GM19240 (cell line): ENCODE results near the gene ODF2L.
"Not testable (repeated sequence)": the region's sequence is repeated elsewhere in the genome, so short reads cannot be mapped to it uniquely, and the experiment has no call there.

Experiments used
- DNase-seq: peaks from one replicate; pipeline ENCODE4 v3.0.0; 2011; ENCODE audit warnings: low spot score; ENCODE audit not compliant: insufficient read length

The ODF2L gene

GRCh38 chr1:86387916-86388627 lies 8.1 kb downstream of the ODF2L start:
- no peak for DNase-seq

GRCh38 chr1:86382878-86383277 lies 13.2 kb downstream of the ODF2L start:
- no peak for DNase-seq

GRCh38 chr1:86381223-86381622 lies 14.9 kb downstream of the ODF2L start:
- DNase-seq: no peak

GRCh38 chr1:86380257-86380861 lies 15.8 kb downstream of the ODF2L start:
- DNase-seq: no peak

- DNase-seq: no peak
Measured at GRCh38 chr1:86378813-86379212, 17.3 kb downstream of the ODF2L start.

- no peak for DNase-seq
Measured at GRCh38 chr1:86377341-86377740, 18.8 kb downstream of the ODF2L start.

GRCh38 chr1:86375688-86376087 lies 20.4 kb downstream of the ODF2L start:
- DNase-seq: no peak

- DNase-seq: no peak
Measured at GRCh38 chr1:86370601-86371022, 25.5 kb downstream of the ODF2L start.

- DNase-seq: no peak
Measured at GRCh38 chr1:86365896-86366295, 30.2 kb downstream of the ODF2L start.

GRCh38 chr1:86362807-86363206 lies 33.3 kb downstream of the ODF2L start:
- no peak for DNase-seq

GRCh38 chr1:86357796-86358195 lies 38.3 kb downstream of the ODF2L start:
- no peak for DNase-seq

GRCh38 chr1:86356247-86356646 lies 39.9 kb downstream of the ODF2L start:
- no peak for DNase-seq

GRCh38 chr1:86352086-86352485 lies 44.0 kb downstream of the ODF2L start:
- DNase-seq: no peak

GRCh38 chr1:86350230-86350629 lies 45.9 kb downstream of the ODF2L start:
- DNase-seq: not testable (repeated sequence)

GRCh38 chr1:86346388-86346787 lies 49.7 kb downstream of the ODF2L start:
- DNase-seq: no peak

GRCh38 chr1:86345042-86345441 lies 51.1 kb downstream of the ODF2L start:
- DNase-seq: no peak

GRCh38 chr1:86339906-86340305 lies 56.2 kb downstream of the ODF2L start:
- no peak for DNase-seq

- DNase-seq: no peak
Measured at GRCh38 chr1:86339014-86339812, 56.9 kb downstream of the ODF2L start.

- no peak for DNase-seq
Measured at GRCh38 chr1:86335916-86336315, 60.2 kb downstream of the ODF2L start.

GRCh38 chr1:86325264-86325663 lies 70.9 kb downstream of the ODF2L start:
- no peak for DNase-seq

- DNase-seq: no peak
Measured at GRCh38 chr1:86324130-86324822, 71.8 kb downstream of the ODF2L start.

- DNase-seq: no peak
Measured at GRCh38 chr1:86322241-86322640, 73.9 kb downstream of the ODF2L start.
